HepG2 (cell line): ENCODE data around the gene PAXIP1. TPM values are rescaled to one million over a fixed set of nuclear protein-coding genes. Genes with fewer than 3 reads are reported as not detected.
A peak's percentile ranks its signal among the peaks of the same experiment; 100 is the strongest.

Experiments
- ARNT2 ChIP-seq: sonication (generic); formaldehyde crosslinking; IDR thresholded peaks from 2 replicates; pipeline ENCODE4 v1.8.0; 2022; ENCODE audit warnings: mild to moderate bottlenecking, low read depth, missing genetic modification reagents, moderate library complexity
- E2F5 ChIP-seq: sonication (generic); formaldehyde crosslinking; conservative IDR thresholded peaks from 2 replicates; pipeline ENCODE4 v1.4.0; 2020; ENCODE audit warnings: missing genetic modification reagents
- HNF4A ChIP-seq: sonication (generic); formaldehyde crosslinking; IDR thresholded peaks from 2 replicates; pipeline ENCODE4 v1.4.0; 2020; ENCODE audit warnings: missing genetic modification reagents
- KMT2B ChIP-seq: IDR thresholded peaks from 2 replicates; pipeline ENCODE4 v1.6.1; 2016; ENCODE audit warnings: missing genetic modification reagents, missing compliant biosample characterization
- SIX4 ChIP-seq: sonication (generic); formaldehyde crosslinking; IDR thresholded peaks from 2 replicates; pipeline ENCODE4 v1.4.0; 2020; ENCODE audit warnings: missing genetic modification reagents
- SP1 ChIP-seq, 2 experiments: fragments of 450-650 bp in 1 of 2; sonication (generic) in 1 of 2; formaldehyde crosslinking in 1 of 2; IDR thresholded peaks; 2 replicates each; pipeline versions ENCODE4 v1.4.0 to v1.6.1; 2016 to 2020; ENCODE audit warnings: missing genetic modification reagents in 1 of 2
- UBTF ChIP-seq: sonication (generic); formaldehyde crosslinking; IDR thresholded peaks from 2 replicates; pipeline ENCODE4 v1.4.0; 2020; ENCODE audit warnings: mild to moderate bottlenecking, missing genetic modification reagents
- ZBTB40 ChIP-seq, 2 experiments: fragments of 450-650 bp in 1 of 2; sonication (generic) in 1 of 2; formaldehyde crosslinking in 1 of 2; IDR thresholded peaks; 2 replicates each; pipeline versions ENCODE4 v1.6.1 to v1.8.0; 2016 to 2022; ENCODE audit warnings: antibody characterized with exemption in 1 of 2, mild to moderate bottlenecking in 1 of 2, missing genetic modification reagents in 1 of 2
- ZNF143 ChIP-seq: sonication (generic); formaldehyde crosslinking; IDR thresholded peaks from 2 replicates; pipeline ENCODE4 v1.4.0; 2020; ENCODE audit warnings: missing genetic modification reagents
- ZNF280B ChIP-seq: sonication (generic); formaldehyde crosslinking; IDR thresholded peaks from 2 replicates; pipeline ENCODE4 v1.5.0; 2020; ENCODE audit warnings: missing genetic modification reagents, mild to moderate bottlenecking, borderline replicate concordance
- ZNF430 ChIP-seq: sonication (generic); formaldehyde crosslinking; IDR thresholded peaks from 2 replicates; pipeline ENCODE4 v1.9.0; 2021; ENCODE audit warnings: mild to moderate bottlenecking, missing genetic modification reagents
- ZNF619 ChIP-seq: sonication (generic); formaldehyde crosslinking; IDR thresholded peaks from 2 replicates; pipeline ENCODE4 v1.4.0; 2020; ENCODE audit warnings: mild to moderate bottlenecking, missing genetic modification reagents
- ZNF766 ChIP-seq: sonication (generic); formaldehyde crosslinking; IDR thresholded peaks from 2 replicates; pipeline ENCODE4 v1.5.0; 2020; ENCODE audit warnings: missing genetic modification reagents, borderline replicate concordance
- polyA plus RNA-seq, 8 experiments: library from polyadenylated mRNA; depleted of rRNA in 3 of 8; stranded (reverse) in 7 of 8; unstranded in 1 of 8; fragments of >200 nt; fragmentation: Illumina TruSeq in 4 of 8; extraction: Trizol in 4 of 8; gene quantifications; 2 replicates each; pipeline versions ENCODE4 v1.2.1 to v1.2.3, GENCODE V29; 2011 to 2016; ENCODE audit warnings: low read depth in 4 of 8, missing spikeins in 1 of 8, mixed read lengths in 1 of 8; ENCODE audit not compliant: insufficient read depth in 1 of 8
- total RNA-seq, 5 experiments: library from RNA; depleted of rRNA; stranded (reverse); fragments of >200 nt; fragmentation: Illumina TruSeq; extraction: Trizol; gene quantifications; 2 replicates each; pipeline ENCODE4 v1.2.3, GENCODE V29; 2016; ENCODE audit warnings: low read depth in 1 of 5

Gene PAXIP1
- total and polyA plus RNA-seq, 2 of the 13 experiments (the other 11 are each of a cell fraction or from before 2014, with no cell fraction given): 11.6 to 16.2 TPM

- TF ChIP-seq UBTF (CRISPR knock-in tag): peak; percentile 98
- peak; percentile 62; the same call in 1 of the 2 replicates for TF ChIP-seq ZNF430 (CRISPR knock-in tag)
- no peak for TF ChIP-seq ZNF619
- no peak for TF ChIP-seq E2F5 (CRISPR knock-in tag)
- no peak for TF ChIP-seq HNF4A (CRISPR knock-in tag)
- peak; percentile 94 for TF ChIP-seq ZNF280B
- no peak for TF ChIP-seq ZNF766 (CRISPR knock-in tag)
- TF ChIP-seq ZNF143: 0 out of 2 replicates have a peak, but pooled peaks have one; percentile 20
- 0 out of 2 replicates have a peak, but pooled peaks have one; percentile 7 for TF ChIP-seq KMT2B (CRISPR knock-in tag)
- 0 out of 2 replicates have a peak, but pooled peaks have one; percentile 56 for TF ChIP-seq ARNT2 (CRISPR knock-in tag)
- no peak for TF ChIP-seq SP1 (IDR thresholded peaks at IDR 0.05)
- peak; percentile 42; the same call in 1 of the 2 replicates for TF ChIP-seq SP1 (CRISPR knock-in tag; IDR thresholded peaks at IDR 0.05)
- no peak for TF ChIP-seq SIX4 (CRISPR knock-in tag)
- TF ChIP-seq ZBTB40 (IDR thresholded peaks at IDR 0.05): no peak
- peak; percentile 81 for TF ChIP-seq ZBTB40 (CRISPR knock-in tag; IDR thresholded peaks at IDR 0.05)
These were observed 671 bp upstream of the PAXIP1 start (continued) for GRCh38 chr7:155003376-155004214.
